Small intestine (tissue), 7 donors: ENCODE data around the gene HSPA1L. TPM values are rescaled to one million over a fixed set of nuclear protein-coding genes. Genes with fewer than 3 reads are reported as not detected.
"Not testable (repeated sequence)": the region's sequence is repeated elsewhere in the genome, so short reads cannot be mapped to it uniquely, and the experiment has no call there.

ENCODE experiments used
- DNase-seq, 2 donors: peaks; one replicate each; pipeline versions ENCODE4 v3.0.0 to v3.0.0-alpha.2; 2013
- FAIRE-seq: peaks from 2 replicates; lab custom pipeline; 2012; peaks lifted over from hg19 to GRCh38; lab: Jason Lieb, UNC
- H3K27ac ChIP-seq, 3 donors: one replicate each; pipeline ENCODE4 v1.5.1; 2013; ENCODE audit warnings: low read length in 2 of 3, mild to moderate bottlenecking in 2 of 3, control low read depth in 1 of 3, inconsistent platforms in 1 of 3, low read depth in 1 of 3, moderate library complexity in 1 of 3
- H3K27me3 ChIP-seq, 3 donors: one replicate each; pipeline ENCODE4 v1.6.1; 2013; ENCODE audit warnings: low read length in 3 of 3, inconsistent platforms in 1 of 3; ENCODE audit not compliant: control insufficient read depth in 3 of 3, insufficient read depth in 3 of 3
- H3K36me3 ChIP-seq, 3 donors: one replicate each; pipeline ENCODE4 v1.6.1; 2013; ENCODE audit warnings: low read length in 3 of 3, inconsistent platforms in 1 of 3, low read depth in 1 of 3, mild to moderate bottlenecking in 1 of 3, moderate library complexity in 1 of 3; ENCODE audit not compliant: control insufficient read depth in 3 of 3, insufficient read depth in 2 of 3
- H3K4me1 ChIP-seq, 3 donors: one replicate each; pipeline ENCODE4 v1.6.1; 2013; ENCODE audit warnings: low read length in 2 of 3, inconsistent platforms in 1 of 3, low read depth in 1 of 3, mild to moderate bottlenecking in 1 of 3, moderate library complexity in 1 of 3; ENCODE audit not compliant: control insufficient read depth in 3 of 3, insufficient read depth in 2 of 3
- H3K4me3 ChIP-seq, 3 donors: one replicate each; pipeline ENCODE4 v1.5.1; 2013; ENCODE audit warnings: low read length in 3 of 3, control low read depth in 1 of 3, inconsistent platforms in 1 of 3, low read depth in 1 of 3, mild to moderate bottlenecking in 1 of 3, moderate library complexity in 1 of 3
- H3K9me3 ChIP-seq, 2 donors: one replicate each; pipeline ENCODE4 v1.6.1; 2013; ENCODE audit warnings: low read depth in 1 of 2, low read length in 1 of 2; ENCODE audit not compliant: control insufficient read depth in 2 of 2, insufficient read depth in 1 of 2
- WGBS, 3 donors: extraction: QIAGEN DNeasy Blood & Tissue Kit; methylation state at CpG; one replicate each; pipeline ENCODE4 v1.1.7; 2013; 5-methylcytosine and 5-hydroxymethylcytosine counted together
- polyA plus RNA-seq, 4 donors: library from polyadenylated mRNA; stranded (reverse) in 3 of 4; unstranded in 1 of 4; fragments of 200-250 nt in 3 of 4; fragments of 120-200 nt in 1 of 4; gene quantifications; one replicate each; pipeline versions ENCODE4 v1.2.1 to v1.2.3, GENCODE V29; 2013
- donor health status: healthy with polysubstance abuse.
- donor health status: control.
- donor health status: control.
- donor health status: Bipolar disorder and iron deficiency.
- donor health status: healthy.

HSPA1L gene
- polyA plus RNA-seq, 4 donors = 0.27 to 2.6 (median 1.1) TPM

DNA sequence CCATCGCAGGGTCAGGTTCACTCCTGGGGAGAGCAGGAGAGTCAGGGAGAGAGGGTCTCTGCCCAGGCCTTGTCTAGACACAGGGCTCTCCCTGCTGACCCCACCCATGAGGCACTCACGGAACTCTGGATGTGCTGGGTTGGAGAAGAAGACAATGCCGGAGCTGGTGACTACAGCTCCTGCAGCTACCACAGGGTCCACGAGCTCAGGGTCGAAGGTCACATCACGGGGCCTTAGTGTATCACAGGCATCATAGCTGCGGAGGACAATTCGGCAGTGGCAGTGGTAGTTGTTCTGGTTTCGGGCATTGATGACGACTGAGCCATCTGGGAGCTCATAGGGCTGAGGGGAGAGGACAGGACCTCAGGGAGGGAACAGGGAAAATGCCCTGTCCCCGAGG, 44.8 kb upstream of the HSPA1L start:
- Histone ChIP-seq H3K4me1 (peaks cover 0 to 12% (median 0%) of the 10 kb centered on the region in 3 donors), H3K36me3 (peaks cover 0 to 67% (median 4%) of the 10 kb centered on the region in 3 donors), H3K9me3 (no peaks in the 10 kb centered on the region), H3K27ac (no peak overlapping the region), H3K4me3 (no peak overlapping the region), H3K27me3 (no peaks in the 10 kb centered on the region)
- FAIRE-seq = no peak
- 81 to 90% (median 88%) methylated on average over 11 of the region's 11 CpGs for WGBS, 3 donors
- no peak for DNase-seq

DNA sequence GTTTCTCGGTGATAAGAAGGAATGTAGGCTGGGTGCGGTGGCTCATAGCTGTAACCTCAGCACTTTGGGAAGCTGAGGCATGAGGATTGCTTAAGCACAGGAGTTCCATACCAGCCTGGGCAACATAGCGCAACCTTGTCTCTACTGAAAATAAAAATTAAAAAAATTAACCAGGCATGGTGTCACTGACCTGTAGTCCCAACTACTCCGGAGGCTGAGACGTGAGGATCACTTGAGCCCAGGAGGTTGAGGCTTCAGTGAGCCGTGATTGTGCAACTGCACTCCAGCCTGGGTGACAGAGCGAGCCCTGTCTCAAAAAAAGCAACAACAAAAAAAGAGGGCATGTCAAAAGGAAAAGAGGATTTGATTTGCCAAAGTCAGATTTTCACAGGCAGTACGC, 43.6 kb upstream of the HSPA1L start:
- H3K27ac ChIP-seq = no peak overlapping the region
- DNase-seq (no peak), FAIRE-seq (no peak)
- H3K27me3 ChIP-seq = no peaks in the 10 kb centered on the region
- 94 to 97% (median 95%) methylated on average over 8 of the region's 8 CpGs for WGBS, 3 donors
- peaks cover 0 to 56% (median 4%) of the 10 kb centered on the region in 3 donors for H3K36me3 ChIP-seq
- H3K4me3 ChIP-seq = no peak overlapping the region
- H3K4me1 ChIP-seq = peaks cover 0 to 7% (median 0%) of the 10 kb centered on the region in 3 donors
- H3K9me3 ChIP-seq = no peaks in the 10 kb centered on the region

DNA sequence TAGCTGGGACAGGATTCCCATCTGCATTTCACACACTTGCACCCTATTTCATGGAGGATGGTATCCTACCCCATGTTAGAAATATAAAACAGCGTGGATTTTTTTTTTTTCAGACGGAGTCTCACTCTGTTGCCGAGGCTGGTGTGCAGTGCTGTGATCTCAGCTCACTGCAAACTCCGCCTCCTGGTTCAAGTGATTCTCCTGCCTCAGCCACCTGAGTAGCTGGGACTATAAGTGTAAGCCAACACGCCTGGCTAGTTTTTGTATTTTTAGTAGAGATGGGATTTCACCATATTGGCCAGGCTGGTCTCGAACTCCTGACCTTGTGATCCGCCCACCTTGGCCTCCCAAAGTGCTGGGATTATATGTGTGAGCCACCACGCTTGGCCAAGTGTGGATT, 42.7 kb upstream of the HSPA1L start:
- H3K27ac ChIP-seq, H3K9me3 ChIP-seq, H3K4me1 ChIP-seq, DNase-seq, FAIRE-seq, H3K4me3 ChIP-seq, H3K27me3 ChIP-seq: not testable (repeated sequence)
- H3K36me3 ChIP-seq = peaks cover 0 to 49% (median 4%) of the 10 kb centered on the region in 3 donors
- WGBS, 3 donors = 91 to 92% (median 92%) methylated on average over 8 of the region's 8 CpGs

DNA sequence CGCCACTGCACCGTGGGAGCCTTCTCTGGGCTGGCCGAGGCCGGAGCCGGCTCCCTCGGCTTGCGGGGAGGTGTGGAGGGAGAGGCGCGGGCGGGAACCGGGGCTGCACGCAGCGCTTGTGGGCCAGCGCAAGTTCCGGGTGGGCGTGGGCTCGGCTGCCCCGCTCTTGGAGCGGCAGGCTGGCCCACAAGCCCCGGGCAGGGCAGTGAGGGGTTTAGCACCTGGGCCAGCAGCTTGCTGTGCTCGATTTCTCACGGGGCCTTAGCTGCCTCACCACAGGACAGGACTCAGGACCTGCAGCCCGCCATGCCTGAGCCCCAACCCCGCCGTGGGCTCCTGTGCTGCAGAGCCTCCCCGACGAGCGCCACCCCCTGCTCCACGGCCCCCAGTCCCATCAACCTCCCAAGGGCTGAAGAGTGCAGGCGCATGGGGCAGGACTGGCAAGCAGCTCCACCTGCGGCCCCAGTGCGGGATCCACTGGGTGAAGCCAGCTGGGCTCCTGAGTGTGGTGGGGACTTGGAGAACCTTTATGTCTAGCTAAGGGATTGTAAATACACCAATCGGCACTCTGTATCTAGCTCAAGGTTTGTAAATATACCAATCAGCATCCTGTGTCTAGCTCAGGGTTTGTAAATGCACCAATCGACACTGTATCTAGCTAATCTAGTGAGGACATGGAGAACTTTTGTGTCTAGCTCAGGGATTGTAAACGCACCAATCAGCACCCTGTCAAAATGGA, 37.1 kb upstream of the HSPA1L start:
- FAIRE-seq, H3K4me3 ChIP-seq, H3K9me3 ChIP-seq, H3K36me3 ChIP-seq, H3K27ac ChIP-seq, DNase-seq, H3K27me3 ChIP-seq: not testable (repeated sequence)
- WGBS, 3 donors = 90 to 94% (median 91%) methylated on average over 22 to 35 of the region's 35 CpGs
- peaks cover 0 to 18% (median 0%) of the 10 kb centered on the region in 3 donors for H3K4me1 ChIP-seq

DNA sequence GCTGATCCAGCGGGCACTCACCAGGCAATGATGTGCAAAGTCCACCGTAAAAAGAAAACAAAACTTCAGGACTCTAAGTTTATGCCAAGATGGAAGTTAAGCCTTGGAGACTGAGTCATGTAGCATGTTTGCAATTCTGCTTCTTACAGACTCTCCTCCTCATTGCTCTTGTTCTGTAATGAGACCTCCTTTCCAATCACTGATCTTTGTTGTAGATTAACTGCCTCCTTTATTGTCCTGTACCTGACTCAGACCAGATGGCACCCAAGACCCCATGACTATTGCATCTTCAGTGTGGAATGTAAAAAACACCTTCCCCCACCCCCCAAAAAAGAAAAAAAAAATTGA, 36.4 kb upstream of the HSPA1L start:
- H3K27me3 ChIP-seq = no peaks in the 10 kb centered on the region
- whole genome bisulfite sequencing, 3 donors = 10 to 62% (median 41%) methylated on average over 2 of the region's 2 CpGs
- H3K4me1 ChIP-seq = peaks cover 0 to 21% (median 0%) of the 10 kb centered on the region in 3 donors
- peaks cover 0 to 4% of the 10 kb centered on the region in 2 donors for H3K9me3 ChIP-seq
- DNase-seq (peak in 1 of 2 donors; percentile 33), FAIRE-seq (no peak)
- no peak overlapping the region for H3K4me3 ChIP-seq
- H3K27ac ChIP-seq = peak overlapping the region in 1 of 3 donors; percentile 44
- H3K36me3 ChIP-seq = peaks cover 0 to 6% (median 0%) of the 10 kb centered on the region in 3 donors

DNA sequence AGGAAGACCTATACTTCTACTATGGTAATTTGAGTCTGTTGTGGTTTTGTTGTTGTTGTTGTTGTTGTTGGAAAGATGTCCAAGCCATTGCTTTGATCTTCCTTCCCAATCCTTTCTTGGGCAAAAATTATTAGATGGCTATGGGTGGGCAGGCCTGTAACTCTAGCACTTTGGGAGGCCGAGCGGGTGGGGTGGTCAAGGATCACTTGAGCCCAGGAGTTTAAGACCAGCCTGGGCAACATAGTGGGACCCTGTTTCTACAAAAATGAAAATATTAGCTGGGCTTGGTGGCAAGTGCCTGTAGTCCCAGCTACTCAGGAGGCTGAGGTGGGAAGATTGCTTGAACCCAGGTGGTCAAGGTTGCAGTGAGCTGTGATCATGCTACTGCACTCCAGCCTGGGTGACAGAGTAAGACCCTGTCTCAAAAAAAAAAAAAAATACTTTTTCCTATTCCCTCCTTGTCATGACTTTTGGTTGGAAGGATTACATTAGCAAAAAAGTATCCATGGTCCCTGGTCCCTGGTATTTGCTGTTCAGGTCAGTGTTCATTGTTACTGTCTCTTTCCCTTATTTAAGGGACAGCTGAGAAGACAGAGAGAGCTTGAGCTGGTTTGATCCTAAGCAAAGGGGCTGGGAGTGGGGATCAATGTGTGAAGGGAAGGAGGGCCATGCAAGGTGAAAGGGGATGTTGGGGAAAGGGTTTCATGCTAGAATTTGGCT, 35.8 kb upstream of the HSPA1L start:
- Histone ChIP-seq H3K27me3 (no peaks in the 10 kb centered on the region), H3K4me3 (no peak overlapping the region), H3K27ac (peak overlapping the region in 1 of 3 donors; percentile 44), H3K36me3 (peaks cover 0 to 6% (median 0%) of the 10 kb centered on the region in 3 donors), H3K4me1 (peaks cover 0 to 21% (median 0%) of the 10 kb centered on the region in 3 donors), H3K9me3 (peaks cover 0 to 4% of the 10 kb centered on the region in 2 donors)
- no peak for FAIRE-seq
- no peak for DNase-seq
- WGBS, 3 donors = 94 to 98% (median 98%) methylated on average over 2 of the region's 2 CpGs

DNA sequence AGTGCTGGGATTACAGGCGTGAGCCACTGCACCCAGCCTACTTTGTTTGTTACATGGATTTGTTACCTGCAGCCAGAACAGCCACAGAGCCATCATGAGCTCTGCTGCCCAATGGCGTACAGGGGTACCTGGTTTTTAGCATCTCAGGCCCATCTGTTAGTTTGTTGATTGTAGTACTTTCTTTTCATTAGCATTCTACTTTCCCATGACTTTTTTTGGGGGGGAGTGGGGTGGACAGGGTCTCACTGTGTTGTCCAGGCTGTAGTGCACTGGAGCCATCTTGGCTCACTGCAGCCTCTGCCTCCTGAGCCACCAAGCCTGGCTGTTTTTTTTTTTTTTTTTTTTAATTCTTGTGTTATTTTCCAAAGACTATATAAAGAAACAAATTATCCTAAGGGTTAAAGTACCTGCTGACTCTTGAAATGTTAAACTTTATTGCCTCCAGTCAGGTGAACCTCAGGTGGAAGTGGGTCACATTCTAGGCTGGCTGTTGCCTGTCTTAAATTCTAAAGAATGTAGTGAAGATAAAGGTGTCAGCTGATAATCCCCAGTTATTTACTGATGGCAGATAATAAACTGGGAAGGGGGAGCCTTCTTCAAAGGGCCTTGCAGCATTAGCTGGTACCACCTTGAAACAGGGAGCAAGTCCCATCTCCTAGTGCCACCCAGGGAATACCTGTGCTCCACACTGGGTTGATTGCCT, 32.3 kb upstream of the HSPA1L start:
- no peaks in the 10 kb centered on the region for H3K9me3 ChIP-seq
- peak overlapping the region in 1 of 3 donors; percentile 51 for H3K27ac ChIP-seq
- H3K27me3 ChIP-seq = no peaks in the 10 kb centered on the region
- WGBS, 3 donors = 71 to 87% (median 78%) methylated on average over 2 of the region's 2 CpGs
- DNase-seq (peak in 1 of 2 donors; percentile 85), FAIRE-seq (no peak)
- no peak overlapping the region for H3K4me3 ChIP-seq
- peaks cover 0 to 3% (median 2%) of the 10 kb centered on the region in 3 donors for H3K36me3 ChIP-seq
- peaks cover 0 to 21% (median 0%) of the 10 kb centered on the region in 3 donors for H3K4me1 ChIP-seq

DNA sequence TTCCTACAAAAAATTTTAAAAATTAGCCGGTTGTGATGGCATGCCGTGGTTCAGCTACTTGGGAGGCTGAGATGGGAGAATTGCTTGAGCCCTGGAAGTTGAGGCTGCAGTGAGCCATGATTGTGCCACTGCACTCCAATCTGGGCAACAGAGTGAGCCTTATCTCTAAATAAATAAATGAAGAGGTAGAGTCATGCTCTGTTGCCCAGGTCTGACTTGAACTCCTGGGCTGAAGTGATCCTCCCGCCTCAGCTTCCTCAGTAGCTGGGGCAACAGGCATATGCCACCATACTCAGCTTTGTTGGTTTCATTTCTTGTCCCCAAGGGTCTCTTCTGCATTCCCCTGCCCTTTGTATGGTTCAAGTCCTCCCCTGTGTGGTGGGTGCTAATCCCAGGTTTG, 29.4 kb upstream of the HSPA1L start:
- Histone ChIP-seq H3K4me1 (peaks cover 0 to 12% (median 0%) of the 10 kb centered on the region in 3 donors), H3K27ac (no peak overlapping the region), H3K4me3 (no peak overlapping the region), H3K36me3 (peaks cover 0 to 26% (median 6%) of the 10 kb centered on the region in 3 donors), H3K9me3 (no peaks in the 10 kb centered on the region), H3K27me3 (no peaks in the 10 kb centered on the region)
- 88 to 98% (median 97%) methylated on average over 3 of the region's 3 CpGs for WGBS, 3 donors
- DNase-seq = no peak
- no peak for FAIRE-seq
